Stimulated activated CD8-positive, alpha-beta memory T cell treated with anti-CD3 and anti-CD28 coated beads, Interleukin-12 subunit alpha, Interleukin-12 subunit beta, amount 100 ng/mL, for 24 hours (primary cell): Measurements from ENCODE around the gene GAREM1.

Experiments
- DNase-seq: peaks from one replicate; pipeline ENCODE4 v3.0.0-alpha.2; 2020; ENCODE audit errors: extremely low read depth

Gene GAREM1

DNA sequence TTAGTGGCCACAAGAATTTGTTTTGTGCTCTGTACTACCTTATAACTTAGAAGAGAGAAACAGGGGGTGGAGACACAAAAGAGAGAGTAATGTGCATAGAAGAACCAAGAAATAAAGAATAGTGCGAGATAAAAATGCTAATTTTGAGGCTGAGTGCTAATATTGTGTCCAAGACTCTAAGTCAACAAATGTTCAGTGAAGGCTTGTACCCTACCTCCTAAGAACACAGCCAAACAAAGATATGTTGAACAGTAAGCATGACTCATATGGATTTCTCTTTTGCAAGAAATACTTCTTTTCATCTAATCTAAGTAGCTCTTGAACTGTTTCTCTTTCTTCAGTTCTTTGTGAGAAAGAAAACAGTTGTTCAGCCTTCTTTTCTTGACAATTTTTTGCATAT is 45.2 kb downstream of the GAREM1 start:
- DNase-seq: no peak

DNA sequence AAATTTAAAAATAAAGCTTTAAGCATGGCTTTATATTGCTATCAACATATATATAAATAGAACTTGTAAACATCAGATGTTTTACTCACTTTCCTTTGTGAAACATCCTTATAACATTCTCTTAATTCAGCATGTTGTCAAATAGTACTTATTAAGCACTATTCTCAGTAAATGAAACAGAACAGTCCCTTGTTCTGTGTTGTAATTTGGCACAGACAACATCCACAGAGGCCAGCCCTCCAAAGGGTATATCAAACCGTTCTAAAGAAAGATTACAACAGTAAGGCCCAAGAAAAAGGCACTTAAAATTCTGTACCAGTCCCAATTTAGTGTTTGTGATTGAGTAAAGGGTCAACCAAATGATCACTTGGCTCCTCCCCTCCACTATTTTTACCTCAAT is 46.0 kb downstream of the GAREM1 start:
- no peak for DNase-seq

DNA sequence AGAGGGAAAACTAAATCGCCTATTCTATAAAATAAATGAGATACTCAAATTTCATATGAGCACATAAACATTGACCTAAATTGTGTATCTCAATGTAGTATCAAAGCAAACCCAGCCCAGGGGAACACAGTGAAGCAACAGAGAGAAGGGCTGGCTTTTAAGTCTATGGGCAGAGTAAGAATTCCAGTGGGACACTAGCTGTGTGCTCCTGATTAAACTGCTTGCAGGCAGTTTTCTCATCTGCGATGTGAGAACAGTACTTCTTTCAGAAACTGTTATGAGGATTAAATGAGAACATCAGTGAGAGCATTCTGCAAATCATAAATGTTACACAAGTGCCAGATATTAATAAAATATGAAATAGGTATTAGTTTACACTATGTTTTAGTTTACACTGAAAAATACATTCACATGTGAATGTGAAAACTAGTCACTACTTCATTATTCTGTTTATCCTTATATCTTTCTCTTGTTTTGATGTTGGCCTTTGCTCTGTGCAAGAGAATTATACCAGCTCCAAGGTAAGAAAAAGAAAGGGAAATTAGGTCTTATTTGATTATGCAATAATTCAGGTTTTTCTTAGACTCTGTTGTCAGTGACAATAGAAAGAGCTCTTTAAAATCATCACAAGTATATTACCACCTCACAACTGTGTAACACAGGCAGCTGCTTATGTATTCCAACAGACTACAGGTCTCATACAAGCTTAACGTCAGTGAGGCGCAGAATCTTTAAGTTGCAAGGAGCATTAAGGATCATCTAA is 47.5 kb downstream of the GAREM1 start:
- no peak for DNase-seq

DNA sequence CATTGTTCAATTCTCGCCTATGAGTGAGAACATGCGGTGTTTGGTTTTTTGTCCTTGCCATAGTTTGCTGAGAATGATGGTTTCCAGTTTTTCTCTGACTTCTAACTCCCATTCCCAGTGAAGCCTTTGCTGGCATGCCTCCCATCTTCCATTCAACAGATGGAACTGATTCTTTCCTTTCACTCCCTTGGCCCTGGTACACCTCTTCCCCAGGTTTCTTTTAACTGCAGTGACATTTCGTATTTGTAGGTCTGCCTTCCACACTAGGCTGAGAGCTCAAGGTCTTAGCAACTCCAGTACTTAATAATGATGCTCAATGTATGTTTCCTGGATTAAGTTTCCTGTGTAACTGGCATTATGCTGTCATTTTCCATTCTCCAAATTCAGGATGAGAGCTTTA is 48.5 kb downstream of the GAREM1 start:
- DNase-seq: no peak

DNA sequence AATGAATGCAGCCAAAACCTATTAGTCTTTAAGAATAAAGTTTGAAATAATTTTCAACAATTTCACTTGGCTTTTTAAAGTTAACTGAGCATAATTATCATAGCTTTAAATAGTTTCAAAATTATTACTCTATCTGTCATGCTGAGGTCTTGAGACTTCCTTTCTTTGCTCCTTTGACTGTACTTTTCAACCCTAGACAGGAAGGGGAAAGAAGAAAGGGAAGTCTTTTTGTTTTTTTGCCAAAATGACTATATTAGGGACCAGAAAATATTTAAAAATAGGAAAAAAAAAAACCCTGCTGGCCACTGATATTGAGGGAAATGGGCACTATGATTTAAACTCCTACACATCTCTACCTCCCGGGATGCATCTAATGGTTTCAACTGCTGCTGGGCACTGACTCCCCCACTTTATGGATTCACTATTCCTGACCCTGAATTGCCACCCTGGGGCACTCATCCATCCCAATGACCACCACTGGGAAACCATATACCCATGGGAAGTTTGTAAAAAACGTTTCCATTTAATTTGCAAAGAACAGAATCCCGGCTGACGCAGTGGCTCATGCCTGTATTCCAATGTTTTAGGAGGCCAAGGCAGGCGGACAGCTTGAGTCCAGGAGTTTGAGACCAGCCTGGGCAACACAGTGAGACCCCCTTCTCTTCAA is 50.5 kb downstream of the GAREM1 start:
- no peak for DNase-seq

- DNase-seq: no peak
Observed at GRCh38 chr18:32418148-32418547, 52.5 kb downstream of the GAREM1 start.

DNA sequence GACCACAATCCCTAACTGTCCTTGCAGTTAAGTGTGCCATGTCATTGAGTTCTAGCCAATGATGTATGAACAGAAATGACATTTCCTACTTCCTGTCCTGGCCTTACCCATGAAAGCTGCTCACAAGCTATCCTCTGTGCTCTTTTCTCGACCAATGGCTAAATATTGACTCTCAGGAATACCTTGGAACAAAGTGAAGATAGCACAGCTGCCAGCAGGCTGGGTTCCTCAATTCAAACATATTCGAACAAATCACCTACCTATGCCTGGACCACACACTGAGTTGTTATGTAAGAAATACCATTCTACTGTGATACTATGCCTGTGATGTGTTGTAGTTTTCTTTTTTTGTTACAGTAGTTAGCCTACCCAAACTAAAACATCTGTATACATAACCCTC is 65.1 kb downstream of the GAREM1 start:
- DNase-seq: no peak

GRCh38 chr18:32401621-32402020 is 69.1 kb downstream of the GAREM1 start:
- DNase-seq: no peak

DNA sequence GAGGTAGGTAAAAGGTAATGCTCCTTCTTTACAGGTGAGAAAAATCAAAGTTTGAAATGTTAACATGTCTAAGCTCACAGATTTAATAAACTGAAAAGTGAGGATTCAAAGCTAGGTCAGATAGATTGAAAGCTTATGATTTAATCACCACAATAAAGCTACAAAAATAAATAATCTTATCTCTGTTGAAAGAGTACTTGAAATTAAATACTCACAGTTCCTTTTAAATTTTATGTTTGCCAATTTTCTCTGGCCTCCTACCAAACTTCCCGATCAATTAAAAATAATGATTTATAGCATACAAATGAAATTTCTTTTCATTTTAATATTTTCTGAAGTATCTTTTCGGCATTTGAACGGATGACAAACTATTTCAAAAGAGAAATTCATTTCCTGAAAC is 77.3 kb downstream of the GAREM1 start:
- DNase-seq: no peak

GRCh38 chr18:32391126-32391525 is 79.6 kb downstream of the GAREM1 start:
- no peak for DNase-seq

- DNase-seq: no peak
Observed at GRCh38 chr18:32389858-32390257, 80.8 kb downstream of the GAREM1 start.

GRCh38 chr18:32389191-32389590 is 81.5 kb downstream of the GAREM1 start:
- DNase-seq: no peak

DNA sequence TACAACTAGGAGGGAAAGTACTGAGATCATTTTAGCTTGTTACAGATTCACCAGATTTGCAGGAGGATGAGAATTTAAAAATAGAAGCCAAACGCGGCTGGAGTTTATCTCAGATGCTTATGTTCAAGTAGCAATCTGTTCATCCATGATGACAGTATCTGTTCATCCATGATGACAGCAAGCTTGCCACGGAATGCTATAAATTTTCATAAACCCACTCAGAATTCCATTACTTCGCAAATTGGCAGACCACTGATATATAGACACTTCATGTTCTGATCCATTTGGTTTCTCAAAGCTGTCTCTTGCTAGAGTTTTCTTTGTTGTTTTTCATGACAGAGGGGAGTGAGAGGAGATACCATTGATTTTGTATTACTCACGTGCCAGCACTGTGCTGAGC is 84.2 kb downstream of the GAREM1 start:
- DNase-seq: no peak

GRCh38 chr18:32383050-32383819 is 87.4 kb downstream of the GAREM1 start:
- no peak for DNase-seq

DNA sequence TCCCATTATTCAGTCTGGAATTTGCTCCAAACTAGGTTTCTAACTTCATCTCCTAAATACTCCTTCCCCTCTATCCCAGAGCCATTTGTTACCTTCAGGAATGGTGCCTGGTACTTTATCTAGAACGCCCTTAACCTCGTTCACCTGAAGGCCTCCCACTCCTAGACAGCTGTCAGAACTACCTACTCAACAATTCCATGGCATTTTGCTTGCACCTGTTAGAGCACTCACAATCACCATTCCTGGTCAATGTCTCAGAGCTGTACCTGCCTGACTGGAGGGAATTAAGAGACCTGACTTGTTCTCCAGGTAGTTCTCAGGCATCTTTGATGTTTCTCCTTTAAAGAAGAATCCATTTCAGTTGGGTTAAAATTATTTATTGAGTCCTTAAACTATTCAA is 88.9 kb downstream of the GAREM1 start:
- DNase-seq: no peak

DNA sequence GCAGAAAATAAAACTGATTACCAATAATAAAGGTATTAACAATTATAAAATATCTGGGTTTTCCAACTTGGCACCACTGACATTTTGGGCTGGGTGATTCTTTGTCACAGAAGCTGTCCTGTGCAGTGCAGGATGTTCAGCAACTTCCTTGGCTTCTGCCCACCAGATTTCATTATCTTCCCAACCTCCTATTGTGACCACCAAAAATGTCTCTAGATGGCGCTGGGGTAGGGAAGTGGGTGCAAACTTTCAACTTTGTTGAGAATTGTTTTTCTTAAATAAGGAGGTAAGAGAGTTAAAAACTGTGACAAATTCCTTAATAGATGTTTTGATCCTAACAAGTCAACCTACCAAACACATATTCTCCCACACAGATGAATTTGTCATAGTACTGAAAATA is 90.1 kb downstream of the GAREM1 start:
- DNase-seq: no peak

- no peak for DNase-seq
Observed at GRCh38 chr18:32379891-32380290, 90.8 kb downstream of the GAREM1 start.

DNA sequence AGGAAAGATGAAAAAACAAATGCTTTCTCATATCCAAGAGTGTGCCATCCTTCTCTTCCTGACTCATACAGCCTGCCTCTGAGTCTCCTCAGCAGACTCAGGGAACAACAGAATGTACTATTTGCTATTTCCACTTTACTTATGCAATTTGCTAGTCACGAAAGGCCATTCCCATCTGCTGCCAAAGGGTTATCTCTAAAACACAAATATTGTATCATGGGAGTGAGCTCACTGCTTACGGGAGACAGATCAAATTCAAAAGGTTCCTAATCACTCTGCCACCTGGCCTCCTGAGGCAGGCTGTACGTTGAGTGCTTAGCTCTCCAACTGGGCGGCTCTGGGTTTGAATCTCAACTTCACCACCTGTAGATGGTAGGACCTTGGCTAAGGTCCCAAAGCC is 92.0 kb downstream of the GAREM1 start:
- DNase-seq: no peak

- no peak for DNase-seq
Observed at GRCh38 chr18:32373995-32374394, 96.7 kb downstream of the GAREM1 start.

DNA sequence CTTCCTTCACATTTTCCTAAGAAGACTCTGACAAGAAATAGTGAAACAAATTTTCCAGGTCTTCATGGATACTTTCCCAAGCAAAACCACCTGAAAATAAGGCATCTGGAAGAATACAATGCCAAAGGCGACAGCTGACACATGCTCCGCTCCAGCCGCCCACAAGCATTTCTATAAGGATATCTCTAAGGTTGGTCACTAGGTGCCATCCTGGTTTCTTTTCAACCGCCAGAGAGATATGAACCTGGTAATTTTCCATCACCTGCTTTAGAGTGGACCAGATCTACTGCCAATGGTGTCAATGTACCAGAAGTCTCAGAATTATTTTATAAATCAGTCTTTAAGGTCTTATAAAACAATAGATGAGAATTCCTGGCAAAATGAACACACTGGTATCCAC is 97.2 kb downstream of the GAREM1 start:
- no peak for DNase-seq

- DNase-seq: no peak
Observed at GRCh38 chr18:32372381-32373061, 98.2 kb downstream of the GAREM1 start.

DNA sequence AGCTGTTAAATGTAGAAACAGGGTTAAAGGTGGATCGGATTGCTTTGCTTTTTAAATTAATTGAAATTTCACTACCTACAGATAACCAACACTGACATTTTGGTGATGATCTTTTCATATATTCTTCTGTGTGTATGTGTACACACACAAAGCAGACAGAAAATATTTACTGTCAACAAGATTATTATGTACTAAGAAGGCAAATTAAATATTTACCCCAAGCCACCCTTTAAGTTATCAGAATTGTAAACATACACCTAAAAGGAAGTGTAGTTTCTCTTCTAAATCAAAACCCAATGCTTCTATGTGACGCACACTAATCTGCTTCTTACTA is 98.7 kb downstream of the GAREM1 start:
- DNase-seq: no peak
